Measurements from ENCODE around the gene KIF13A.

DNA sequence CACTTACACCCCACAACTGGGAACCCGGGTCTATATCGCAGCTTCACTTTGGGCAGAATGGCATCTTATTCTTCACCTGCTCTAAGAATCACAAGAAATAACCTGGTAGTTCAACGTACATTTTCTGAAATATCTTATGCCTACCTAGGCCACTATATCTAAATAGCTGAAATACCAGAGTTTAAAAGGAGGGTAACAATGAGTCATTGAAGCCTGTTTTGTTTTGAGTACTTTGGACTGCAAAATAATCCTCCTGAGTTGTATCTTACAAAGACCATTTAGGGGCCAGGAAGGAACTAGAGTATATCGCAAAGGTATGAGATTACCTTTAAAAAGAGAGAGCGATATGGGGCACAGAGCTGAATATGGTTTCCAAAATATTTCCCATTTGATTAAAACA is 184.0 kb downstream of the KIF13A start:
- TF ChIP-seq, protein P1, sequence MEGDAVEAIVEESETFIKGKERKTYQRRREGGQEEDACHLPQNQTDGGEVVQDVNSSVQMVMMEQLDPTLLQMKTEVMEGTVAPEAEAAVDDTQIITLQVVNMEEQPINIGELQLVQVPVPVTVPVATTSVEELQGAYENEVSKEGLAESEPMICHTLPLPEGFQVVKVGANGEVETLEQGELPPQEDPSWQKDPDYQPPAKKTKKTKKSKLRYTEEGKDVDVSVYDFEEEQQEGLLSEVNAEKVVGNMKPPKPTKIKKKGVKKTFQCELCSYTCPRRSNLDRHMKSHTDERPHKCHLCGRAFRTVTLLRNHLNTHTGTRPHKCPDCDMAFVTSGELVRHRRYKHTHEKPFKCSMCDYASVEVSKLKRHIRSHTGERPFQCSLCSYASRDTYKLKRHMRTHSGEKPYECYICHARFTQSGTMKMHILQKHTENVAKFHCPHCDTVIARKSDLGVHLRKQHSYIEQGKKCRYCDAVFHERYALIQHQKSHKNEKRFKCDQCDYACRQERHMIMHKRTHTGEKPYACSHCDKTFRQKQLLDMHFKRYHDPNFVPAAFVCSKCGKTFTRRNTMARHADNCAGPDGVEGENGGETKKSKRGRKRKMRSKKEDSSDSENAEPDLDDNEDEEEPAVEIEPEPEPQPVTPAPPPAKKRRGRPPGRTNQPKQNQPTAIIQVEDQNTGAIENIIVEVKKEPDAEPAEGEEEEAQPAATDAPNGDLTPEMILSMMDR (IDR thresholded peaks at IDR 0.05; ENCODE audit: insufficient read depth, low read length): no peak
- TF ChIP-seq, protein P2, sequence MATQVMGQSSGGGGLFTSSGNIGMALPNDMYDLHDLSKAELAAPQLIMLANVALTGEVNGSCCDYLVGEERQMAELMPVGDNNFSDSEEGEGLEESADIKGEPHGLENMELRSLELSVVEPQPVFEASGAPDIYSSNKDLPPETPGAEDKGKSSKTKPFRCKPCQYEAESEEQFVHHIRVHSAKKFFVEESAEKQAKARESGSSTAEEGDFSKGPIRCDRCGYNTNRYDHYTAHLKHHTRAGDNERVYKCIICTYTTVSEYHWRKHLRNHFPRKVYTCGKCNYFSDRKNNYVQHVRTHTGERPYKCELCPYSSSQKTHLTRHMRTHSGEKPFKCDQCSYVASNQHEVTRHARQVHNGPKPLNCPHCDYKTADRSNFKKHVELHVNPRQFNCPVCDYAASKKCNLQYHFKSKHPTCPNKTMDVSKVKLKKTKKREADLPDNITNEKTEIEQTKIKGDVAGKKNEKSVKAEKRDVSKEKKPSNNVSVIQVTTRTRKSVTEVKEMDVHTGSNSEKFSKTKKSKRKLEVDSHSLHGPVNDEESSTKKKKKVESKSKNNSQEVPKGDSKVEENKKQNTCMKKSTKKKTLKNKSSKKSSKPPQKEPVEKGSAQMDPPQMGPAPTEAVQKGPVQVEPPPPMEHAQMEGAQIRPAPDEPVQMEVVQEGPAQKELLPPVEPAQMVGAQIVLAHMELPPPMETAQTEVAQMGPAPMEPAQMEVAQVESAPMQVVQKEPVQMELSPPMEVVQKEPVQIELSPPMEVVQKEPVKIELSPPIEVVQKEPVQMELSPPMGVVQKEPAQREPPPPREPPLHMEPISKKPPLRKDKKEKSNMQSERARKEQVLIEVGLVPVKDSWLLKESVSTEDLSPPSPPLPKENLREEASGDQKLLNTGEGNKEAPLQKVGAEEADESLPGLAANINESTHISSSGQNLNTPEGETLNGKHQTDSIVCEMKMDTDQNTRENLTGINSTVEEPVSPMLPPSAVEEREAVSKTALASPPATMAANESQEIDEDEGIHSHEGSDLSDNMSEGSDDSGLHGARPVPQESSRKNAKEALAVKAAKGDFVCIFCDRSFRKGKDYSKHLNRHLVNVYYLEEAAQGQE (IDR thresholded peaks at IDR 0.05; ENCODE audit: insufficient replicate concordance, low read depth): no peak
- no peak for TF ChIP-seq POLR2AphosphoS5 (IDR thresholded peaks at IDR 0.05; ENCODE audit: low read depth)

Data from HL-60 (cell line).